GM18520 (cell line): ENCODE measurements around the gene ADD1.

ENCODE experiments used
- ATAC-seq: cut with Tn5 transposase; IDR thresholded peaks from one replicate; pipeline ENCODE4 v1.9.1; 2021; ENCODE audit not compliant: unreplicated experiment

The ADD1 gene

GRCh38 chr4:2858451-2859217 is 15.0 kb downstream of the ADD1 start:
- ATAC-seq = no peak

- ATAC-seq = no peak
These were observed 15.9 kb downstream of the ADD1 start for GRCh38 chr4:2859514-2859913.

- no peak for ATAC-seq
These were observed 17.0 kb downstream of the ADD1 start for GRCh38 chr4:2860391-2861348.

- no peak for ATAC-seq
These were observed 18.2 kb downstream of the ADD1 start for GRCh38 chr4:2861631-2862436.

- ATAC-seq = no peak
These were observed 18.9 kb downstream of the ADD1 start for GRCh38 chr4:2862528-2862927.

GRCh38 chr4:2863649-2864048 is 20.0 kb downstream of the ADD1 start:
- ATAC-seq = no peak

GRCh38 chr4:2865196-2865780 is 21.6 kb downstream of the ADD1 start:
- no peak for ATAC-seq

- ATAC-seq = no peak
These were observed 22.7 kb downstream of the ADD1 start for GRCh38 chr4:2866160-2866861.

- no peak for ATAC-seq
These were observed 23.2 kb downstream of the ADD1 start for GRCh38 chr4:2866891-2867290.

GRCh38 chr4:2867758-2868491 is 24.3 kb downstream of the ADD1 start:
- ATAC-seq = no peak

- ATAC-seq = no peak
These were observed 25.3 kb downstream of the ADD1 start for GRCh38 chr4:2868877-2869487.

- ATAC-seq = no peak
These were observed 26.0 kb downstream of the ADD1 start for GRCh38 chr4:2869659-2870058.

- ATAC-seq = no peak
These were observed 26.4 kb downstream of the ADD1 start for GRCh38 chr4:2870082-2870481.

GRCh38 chr4:2871466-2871865 is 27.8 kb downstream of the ADD1 start:
- ATAC-seq = no peak

- no peak for ATAC-seq
These were observed 28.3 kb downstream of the ADD1 start for GRCh38 chr4:2871911-2872310.

- no peak for ATAC-seq
These were observed 29.7 kb downstream of the ADD1 start for GRCh38 chr4:2873329-2873728.

GRCh38 chr4:2874861-2875260 is 31.2 kb downstream of the ADD1 start:
- ATAC-seq = no peak

GRCh38 chr4:2875556-2875955 is 31.9 kb downstream of the ADD1 start:
- no peak for ATAC-seq

GRCh38 chr4:2878346-2878745 is 34.7 kb downstream of the ADD1 start:
- ATAC-seq = no peak
